Right cardiac atrium (tissue), 5 donors: Measurements from ENCODE around the gene COQ6. TPM values are rescaled to one million over a fixed set of nuclear protein-coding genes. Genes with fewer than 3 reads are reported as not detected.
"Not testable (repeated sequence)": the region's sequence is repeated elsewhere in the genome, so short reads cannot be mapped to it uniquely, and the experiment has no call there.

Source experiments
- ATAC-seq, 2 donors: fragments of 200-7000 bp; cut with Tn5 transposase; one replicate each; pipeline versions ENCODE4 v1.8.0 to v1.9.1; 2020; ENCODE audit warnings: moderate library complexity in 2 of 2, mild to moderate bottlenecking in 1 of 2
- DNase-seq, 3 donors: peaks; one replicate each; pipeline ENCODE4 v3.0.0-alpha.2; 2020
- H3K27ac ChIP-seq: one replicate; pipeline ENCODE4 v1.5.1; 2013; ENCODE audit warnings: mild to moderate bottlenecking, low read length, control low read depth, moderate library complexity
- H3K27me3 ChIP-seq: one replicate; pipeline ENCODE4 v1.6.1; 2013; ENCODE audit not compliant: control insufficient read depth, insufficient read depth
- H3K4me1 ChIP-seq: one replicate; pipeline ENCODE4 v1.6.1; 2013; ENCODE audit warnings: low read length; ENCODE audit not compliant: control insufficient read depth, insufficient read depth
- H3K4me3 ChIP-seq: one replicate; pipeline ENCODE4 v1.5.1; 2013; ENCODE audit warnings: low read length, control low read depth
- H3K9me3 ChIP-seq: one replicate; pipeline ENCODE4 v1.6.1; 2013; ENCODE audit warnings: low read length; ENCODE audit not compliant: control insufficient read depth
- WGBS: extraction: QIAGEN DNeasy Blood & Tissue Kit; methylation state at CpG from one replicate; pipeline ENCODE4 v1.1.7; 2013; 5-methylcytosine and 5-hydroxymethylcytosine counted together
- intact Hi-C, 4 donors: fragments of 100-400 bp; cut with DNase I; formaldehyde crosslinking; loops; one replicate each; pipeline versions ENCODE4 v1.11.0 to v1.14.0; 2022 to 2023
- polyA plus RNA-seq: library from polyadenylated mRNA; stranded (reverse); fragments of 200-250 nt; gene quantifications from one replicate; pipeline ENCODE4 v1.2.3, GENCODE V29; 2013
- total RNA-seq, 4 donors: library from RNA; stranded (reverse); fragmentation: NEBNext Ultra II Directional; extraction: Animal tissue kit (Norgen Biotek cat#: 25700); gene quantifications; one replicate each; pipeline ENCODE4 v1.2.1, GENCODE V29; 2021
- donor health status: healthy with polysubstance abuse.
- donor health status: DM: no; HTN: yes; CAD: no.
- donor health status: DM: no; HTN: no; CAD: no.
- donor health status: DM: no; HTN: yes; CAD: no; lungs with severe emphysema.
- donor health status: DM: yes; HTN: yes; CAD: no.

COQ6 gene
- total and polyA plus RNA-seq, 5 donors = 29.2 to 43.4 (median 33.6) TPM

- H3K9me3 ChIP-seq = no peaks in the 10 kb centered on the region
- 91% methylated on average over 3 of the region's 3 CpGs for WGBS
Observed at GRCh38 chr14:73988065-73988464, 38.0 kb downstream of the COQ6 start.

DNA sequence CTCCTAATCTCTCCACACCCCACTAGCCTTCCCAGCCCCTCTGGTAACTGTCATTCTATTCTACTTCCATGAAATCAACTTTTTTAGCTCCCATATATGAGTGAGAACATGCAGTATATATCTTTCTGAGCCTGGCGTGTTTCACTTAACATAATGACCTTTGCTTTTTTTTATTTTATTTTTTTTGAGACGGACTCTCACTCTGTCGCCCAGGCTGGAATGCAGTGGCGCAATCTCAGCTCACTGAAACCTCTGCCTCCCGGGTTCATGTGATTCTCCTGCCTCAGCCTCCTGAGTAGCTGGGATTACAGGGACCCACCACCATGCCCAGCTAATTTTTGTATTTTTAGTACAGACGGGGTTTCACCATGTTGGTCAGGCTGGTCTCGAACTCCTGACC, 38.6 kb downstream of the COQ6 start:
- ATAC-seq, H3K27ac ChIP-seq, H3K9me3 ChIP-seq, DNase-seq, H3K4me3 ChIP-seq, intact Hi-C loops, H3K27me3 ChIP-seq, H3K4me1 ChIP-seq: not testable (repeated sequence)
- 82% methylated on average over 6 of the region's 7 CpGs for WGBS

More at GRCh38 chr14:73988065-73988464, 38.0 kb downstream of the COQ6 start:
- DNase-seq (no peak), ATAC-seq (no peak)
- Histone ChIP-seq H3K27me3 (no peaks in the 10 kb centered on the region), H3K4me3 (no peak overlapping the region), H3K27ac (no peak overlapping the region), H3K4me1 (no peaks in the 10 kb centered on the region)
- intact Hi-C loops = no loop called here

DNA sequence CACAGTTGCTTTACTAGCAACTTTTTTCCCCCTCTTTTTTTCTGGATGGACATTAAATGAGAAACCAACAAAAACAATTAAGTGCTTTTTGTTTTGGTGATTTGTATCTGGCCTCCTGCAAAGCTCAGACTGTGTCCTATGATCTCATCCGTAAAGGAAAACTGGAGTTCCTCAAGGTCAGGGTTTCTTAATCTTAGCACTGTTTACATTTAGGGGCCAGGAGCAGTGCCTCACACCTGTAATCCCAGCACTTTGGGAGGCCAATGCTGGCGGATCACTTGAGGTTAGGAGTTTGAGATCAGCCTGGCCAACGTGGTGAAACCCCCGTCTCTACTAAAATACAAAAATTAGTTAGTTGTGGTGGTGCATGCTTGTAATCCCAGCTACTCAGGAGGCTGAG, 41.0 kb downstream of the COQ6 start:
- intact Hi-C loops = no loop called here
- Histone ChIP-seq H3K27ac (no peak overlapping the region), H3K4me3 (no peak overlapping the region), H3K4me1 (no peaks in the 10 kb centered on the region), H3K9me3 (no peaks in the 10 kb centered on the region), H3K27me3 (no peaks in the 10 kb centered on the region)
- DNase-seq (no peak), ATAC-seq (no peak)
- 68% methylated on average over 4 of the region's 4 CpGs for WGBS

GRCh38 chr14:73994926-73995325, 44.8 kb downstream of the COQ6 start:
- DNase-seq, H3K4me1 ChIP-seq, ATAC-seq, H3K27ac ChIP-seq, H3K9me3 ChIP-seq, H3K4me3 ChIP-seq, H3K27me3 ChIP-seq, intact Hi-C loops: not testable (repeated sequence)
- 95% methylated on average over 7 of the region's 7 CpGs for WGBS

DNA sequence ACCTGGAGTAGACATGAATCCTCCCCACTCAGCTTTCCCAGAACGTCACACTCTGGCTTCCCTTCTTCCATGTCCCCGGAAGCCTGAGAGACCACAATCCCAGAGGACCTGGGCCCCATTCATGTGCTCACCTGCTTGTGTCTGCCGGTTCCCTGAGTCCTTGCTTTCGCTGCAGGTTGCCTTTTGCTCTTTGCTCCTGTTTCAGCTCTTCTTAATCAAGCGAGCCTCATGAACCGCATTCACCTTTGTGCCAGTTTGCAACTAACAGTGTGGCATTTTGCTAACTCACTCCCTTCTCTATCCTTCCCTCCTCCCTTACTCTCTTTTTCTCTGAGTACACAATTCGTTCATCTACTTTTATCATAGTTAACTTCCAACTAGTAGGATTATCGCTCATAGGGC, 45.9 kb downstream of the COQ6 start:
- no peak overlapping the region for H3K4me3 ChIP-seq
- no peak overlapping the region for H3K27ac ChIP-seq
- no peaks in the 10 kb centered on the region for H3K4me1 ChIP-seq
- WGBS = 95% methylated on average over 8 of the region's 8 CpGs
- no peaks in the 10 kb centered on the region for H3K27me3 ChIP-seq
- DNase-seq = no peak
- no peak for ATAC-seq
- H3K9me3 ChIP-seq = no peaks in the 10 kb centered on the region
- intact Hi-C loops = no loop called here

GRCh38 chr14:73996731-73997107, 46.6 kb downstream of the COQ6 start:
- no peaks in the 10 kb centered on the region for H3K4me1 ChIP-seq
- no peaks in the 10 kb centered on the region for H3K9me3 ChIP-seq
- ATAC-seq = no peak
- H3K27ac ChIP-seq = no peak overlapping the region
- WGBS = 64% methylated on average over 2 of the region's 2 CpGs
- intact Hi-C loops = no loop called here
- DNase-seq = no peak
- H3K27me3 ChIP-seq = no peaks in the 10 kb centered on the region
- no peak overlapping the region for H3K4me3 ChIP-seq

DNA sequence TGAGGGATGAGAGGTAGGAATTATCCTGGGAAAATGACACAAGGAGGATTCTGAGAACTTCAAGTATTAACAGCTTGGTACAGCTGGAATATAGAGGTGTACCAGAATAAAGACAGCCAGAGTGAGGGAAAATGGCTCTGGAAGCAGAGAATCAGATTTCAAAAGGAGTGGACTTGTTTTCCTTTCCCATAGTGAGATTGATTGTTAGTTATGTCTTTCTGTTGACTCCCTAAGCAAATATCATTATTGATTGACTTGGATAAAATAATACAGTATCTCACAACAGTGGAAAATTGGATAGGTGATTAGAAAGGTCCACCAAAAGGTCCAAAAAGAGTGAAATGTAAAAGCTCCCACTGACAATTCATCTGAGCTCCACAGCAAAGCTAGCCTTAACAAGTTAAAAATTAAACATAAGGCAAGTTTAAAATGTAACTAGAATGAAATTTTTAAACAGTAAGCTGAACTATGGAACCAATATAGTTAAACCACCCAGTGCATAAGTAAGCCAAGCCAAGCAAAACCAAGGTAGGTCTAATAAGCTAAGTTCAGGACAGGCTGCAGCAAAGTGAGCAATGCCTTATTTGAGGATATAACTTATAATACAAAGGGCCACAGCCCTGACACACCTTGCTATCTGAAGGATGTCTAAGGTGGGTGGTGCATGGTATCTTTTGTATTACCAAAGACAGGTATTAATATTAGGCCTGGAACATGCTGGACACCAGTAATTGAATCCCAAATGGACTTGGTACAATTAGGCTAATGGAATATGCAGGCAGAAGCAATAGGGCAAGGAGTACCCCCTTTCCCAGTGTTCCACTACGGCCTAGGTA, 47.2 kb downstream of the COQ6 start:
- H3K4me1 ChIP-seq = no peaks in the 10 kb centered on the region
- 93% methylated on average over 1 of the region's 1 CpG for WGBS
- H3K27ac ChIP-seq = no peak overlapping the region
- no peaks in the 10 kb centered on the region for H3K27me3 ChIP-seq
- no peak for ATAC-seq
- H3K4me3 ChIP-seq = no peak overlapping the region
- DNase-seq = no peak
- intact Hi-C loops = no loop called here
- no peaks in the 10 kb centered on the region for H3K9me3 ChIP-seq

- 83% methylated on average over 7 of the region's 7 CpGs for WGBS
- no peaks in the 10 kb centered on the region for H3K4me1 ChIP-seq
- no peak for ATAC-seq
Observed at GRCh38 chr14:73997944-73998447, 47.9 kb downstream of the COQ6 start.

DNA sequence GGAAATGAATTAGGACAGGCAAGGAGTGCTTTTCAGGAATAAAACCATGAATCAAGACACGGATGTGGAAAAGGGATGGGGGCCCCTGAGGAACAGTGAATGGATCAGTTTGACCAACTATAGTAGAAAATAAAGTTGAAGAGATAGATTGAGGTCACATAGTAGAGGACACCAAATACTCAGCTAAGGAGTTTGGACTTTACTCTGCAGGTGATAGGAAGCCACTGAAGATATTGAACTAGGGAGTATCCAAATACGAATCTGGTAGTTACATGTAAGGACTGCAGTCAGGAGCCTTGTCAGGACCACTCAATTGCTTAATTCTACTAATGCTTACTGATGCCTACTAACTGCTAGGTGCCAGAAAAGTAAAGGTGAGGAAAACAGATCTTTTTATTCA, 48.6 kb downstream of the COQ6 start:
- 89% methylated on average over 2 of the region's 2 CpGs for WGBS

More at GRCh38 chr14:73997944-73998447, 47.9 kb downstream of the COQ6 start:
- Histone ChIP-seq H3K4me3 (no peak overlapping the region), H3K27me3 (no peaks in the 10 kb centered on the region), H3K27ac (no peak overlapping the region), H3K9me3 (no peaks in the 10 kb centered on the region)
- intact Hi-C loops = no loop called here
- no peak for DNase-seq

DNA sequence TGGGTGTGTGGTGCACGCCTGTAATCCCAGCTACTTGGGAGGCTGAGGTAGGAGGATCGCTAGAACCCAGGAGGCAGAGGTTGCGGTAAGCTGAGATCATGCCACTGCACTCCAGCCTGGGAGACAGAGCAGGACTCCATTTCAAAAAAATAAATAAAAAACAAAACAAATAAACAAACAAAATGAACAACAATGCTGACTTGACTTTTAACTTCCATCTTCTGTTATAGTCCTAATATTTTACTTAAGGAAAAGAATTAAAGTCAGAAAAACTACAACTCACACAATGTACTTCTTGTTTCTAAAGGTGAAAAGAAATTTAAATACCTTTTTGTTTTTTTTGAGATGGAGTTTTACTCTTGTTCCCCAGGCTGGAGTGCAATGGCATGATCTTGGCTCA, 55.6 kb downstream of the COQ6 start:
- intact Hi-C loops, DNase-seq, H3K27ac ChIP-seq, H3K4me1 ChIP-seq, ATAC-seq, H3K27me3 ChIP-seq, H3K4me3 ChIP-seq, H3K9me3 ChIP-seq: not testable (repeated sequence)
- 98% methylated on average over 3 of the region's 3 CpGs for WGBS

More for the DNA sequence above, 48.6 kb downstream of the COQ6 start:
- H3K4me1 ChIP-seq = no peaks in the 10 kb centered on the region
- no peak overlapping the region for H3K27ac ChIP-seq
- no peak overlapping the region for H3K4me3 ChIP-seq
- H3K9me3 ChIP-seq = no peaks in the 10 kb centered on the region
- DNase-seq (no peak), ATAC-seq (no peak)
- intact Hi-C loops = no loop called here
- H3K27me3 ChIP-seq = no peaks in the 10 kb centered on the region

DNA sequence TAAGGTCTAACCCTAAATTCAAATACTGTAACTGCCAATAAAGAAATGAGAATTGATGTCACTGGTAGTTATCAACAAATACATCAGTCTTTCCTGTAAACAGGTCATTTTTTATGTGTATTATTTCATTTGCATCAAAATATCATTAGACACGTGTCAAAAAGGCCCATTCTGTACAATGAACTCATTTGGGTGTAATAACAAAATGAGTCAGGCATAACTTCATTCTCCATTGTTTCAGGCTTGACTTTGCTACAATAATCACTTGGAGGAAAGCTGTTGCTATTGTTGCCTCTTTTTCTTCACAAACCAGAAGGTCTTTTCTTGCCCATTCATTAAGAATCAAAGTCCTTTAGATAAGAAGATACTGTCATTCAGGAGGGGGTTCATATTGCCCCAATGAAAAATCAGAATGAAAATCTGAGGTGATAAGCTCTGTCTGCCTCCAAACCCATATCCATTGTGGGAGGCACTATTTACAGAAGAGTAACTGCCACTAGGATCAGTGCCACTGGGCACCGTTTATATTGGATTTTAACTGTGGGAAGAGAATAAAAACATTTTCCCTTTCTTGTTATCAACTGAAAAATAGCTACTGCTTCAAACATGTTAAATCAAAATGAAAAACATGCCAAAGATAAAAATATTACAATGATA, 58.9 kb downstream of the COQ6 start:
- Histone ChIP-seq H3K4me3 (no peak overlapping the region), H3K27ac (no peak overlapping the region), H3K27me3 (no peaks in the 10 kb centered on the region), H3K4me1 (no peaks in the 10 kb centered on the region), H3K9me3 (no peaks in the 10 kb centered on the region)
- DNase-seq (no peak), ATAC-seq (no peak)
- intact Hi-C loops = no loop called here
- 83% methylated on average over 2 of the region's 2 CpGs for WGBS
